Erythroblast (primary cell): ENCODE measurements around the gene STRBP.

Source experiments
- GATA1 ChIP-seq: IDR thresholded peaks from 2 replicates; pipeline ENCODE4 v1.6.1; 2011; ENCODE audit warnings: low read depth, mild to moderate bottlenecking, control low read depth, low read length, moderate library complexity
- POLR2A ChIP-seq: IDR thresholded peaks from 2 replicates; pipeline ENCODE4 v1.6.1; 2011; ENCODE audit warnings: mild to moderate bottlenecking, low read length

GRCh38 chr9:123231421-123231820 is 37.0 kb downstream of the STRBP start:
- TF ChIP-seq POLR2A, result no peak
- no peak for TF ChIP-seq GATA1
